Fibroblast of lung (primary cell): ENCODE measurements around the gene FNDC3B.

Experiments used
- EZH2 ChIP-seq: IDR thresholded peaks from 2 replicates; pipeline ENCODE4 v1.5.1; 2012; ENCODE audit warnings: low read length, control low read depth, mild to moderate bottlenecking; ENCODE audit errors: missing control alignments
- TF ChIP-seq, protein P1 (sequence below), 2 donors: IDR thresholded peaks in 1 of 2; conservative IDR thresholded peaks in 1 of 2; 1 replicate in 1 of 2; 2 replicates in 1 of 2; pipeline ENCODE4 v1.5.1; 2011 to 2012; ENCODE audit warnings: low read length in 2 of 2, control low read depth in 1 of 2, inconsistent platforms in 1 of 2, low read depth in 1 of 2, mild to moderate bottlenecking in 1 of 2

DNA sequence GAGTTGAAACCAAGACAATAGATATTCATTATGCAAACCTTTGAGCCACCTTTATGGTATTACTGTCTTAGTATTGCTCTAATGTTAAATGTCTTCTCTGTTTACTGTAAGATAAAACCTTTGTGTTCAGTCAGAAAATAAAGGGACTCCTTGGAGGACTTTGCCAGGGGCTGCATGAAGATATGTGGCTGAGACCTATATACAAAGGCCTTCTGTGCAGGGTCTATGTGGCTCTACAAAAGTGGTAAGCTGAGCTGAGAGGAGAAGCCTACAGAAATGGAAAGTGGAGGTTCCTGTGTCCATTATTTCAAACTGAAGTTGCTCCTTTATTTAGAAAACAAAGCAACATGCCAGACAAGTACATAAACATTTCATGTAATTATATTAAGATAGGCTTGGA lies 131.5 kb downstream of the FNDC3B start:
- TF ChIP-seq, protein P1, sequence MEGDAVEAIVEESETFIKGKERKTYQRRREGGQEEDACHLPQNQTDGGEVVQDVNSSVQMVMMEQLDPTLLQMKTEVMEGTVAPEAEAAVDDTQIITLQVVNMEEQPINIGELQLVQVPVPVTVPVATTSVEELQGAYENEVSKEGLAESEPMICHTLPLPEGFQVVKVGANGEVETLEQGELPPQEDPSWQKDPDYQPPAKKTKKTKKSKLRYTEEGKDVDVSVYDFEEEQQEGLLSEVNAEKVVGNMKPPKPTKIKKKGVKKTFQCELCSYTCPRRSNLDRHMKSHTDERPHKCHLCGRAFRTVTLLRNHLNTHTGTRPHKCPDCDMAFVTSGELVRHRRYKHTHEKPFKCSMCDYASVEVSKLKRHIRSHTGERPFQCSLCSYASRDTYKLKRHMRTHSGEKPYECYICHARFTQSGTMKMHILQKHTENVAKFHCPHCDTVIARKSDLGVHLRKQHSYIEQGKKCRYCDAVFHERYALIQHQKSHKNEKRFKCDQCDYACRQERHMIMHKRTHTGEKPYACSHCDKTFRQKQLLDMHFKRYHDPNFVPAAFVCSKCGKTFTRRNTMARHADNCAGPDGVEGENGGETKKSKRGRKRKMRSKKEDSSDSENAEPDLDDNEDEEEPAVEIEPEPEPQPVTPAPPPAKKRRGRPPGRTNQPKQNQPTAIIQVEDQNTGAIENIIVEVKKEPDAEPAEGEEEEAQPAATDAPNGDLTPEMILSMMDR (conservative IDR thresholded peaks at IDR 0.05 in 1 of 2, IDR thresholded peaks at IDR 0.05 in 1 of 2; ENCODE audit: low read depth in 1 of 2, low read length in 2 of 2), result no peak
- TF ChIP-seq EZH2, result no peak
